MV-4-11 (cell line): ENCODE data around the gene HAGHL.

Source experiments
- DNase-seq: peaks from one replicate; lab custom pipeline; 2025; lab: John Stamatoyannopoulos, UW

HAGHL gene

GRCh38 chr16:726438-727290, at the start of gene HAGHL, which contains the start of gene CCDC78:
Gene HAGHL, plus strand, starts transcription at chr16:727106. Its CDS starts 404 bp downstream, at chr16:727510.
Gene CCDC78, minus strand, starts transcription at chr16:726443. Its CDS starts 76 bp downstream, at chr16:726367.
- peak; percentile 79 for DNase-seq

GRCh38 chr16:677316-678190, 49.4 kb upstream of the HAGHL start:
- no peak for DNase-seq

GRCh38 chr16:678209-678857, 48.6 kb upstream of the HAGHL start:
- no peak for DNase-seq

- DNase-seq, result peak; percentile 45
Measured at GRCh38 chr16:678858-679813, 47.8 kb upstream of the HAGHL start.

- DNase-seq, result peak; percentile 80
Measured at GRCh38 chr16:679814-680624, 46.9 kb upstream of the HAGHL start, which contains the start of gene STUB1. Gene STUB1, plus strand, starts transcription at chr16:680410. Its CDS starts 116 bp downstream, at chr16:680526.

GRCh38 chr16:680625-680945, 46.3 kb upstream of the HAGHL start:
- no peak for DNase-seq

- DNase-seq, result peak; percentile 53
Measured at GRCh38 chr16:680967-681745, 45.8 kb upstream of the HAGHL start.

- DNase-seq, result no peak
Measured at GRCh38 chr16:681746-682427, 45.0 kb upstream of the HAGHL start.

- DNase-seq, result no peak
Measured at GRCh38 chr16:682493-683395, 44.2 kb upstream of the HAGHL start.

GRCh38 chr16:683396-684070, 43.4 kb upstream of the HAGHL start:
- DNase-seq, result no peak

- peak; percentile 96 for DNase-seq
Measured at GRCh38 chr16:684071-684794, 42.7 kb upstream of the HAGHL start, which contains the start of gene JMJD8. Gene JMJD8, minus strand, starts transcription at chr16:684334. Its CDS starts 15 bp downstream, at chr16:684319.

- no peak for DNase-seq
Measured at GRCh38 chr16:684961-685696, 41.8 kb upstream of the HAGHL start.

GRCh38 chr16:685967-686366, 40.9 kb upstream of the HAGHL start:
- peak; percentile 18 for DNase-seq

- no peak for DNase-seq
Measured at GRCh38 chr16:686459-687260, 40.2 kb upstream of the HAGHL start.

- DNase-seq, result no peak
Measured at GRCh38 chr16:687499-687898, 39.4 kb upstream of the HAGHL start.
